ENCODE measurements around the gene XRCC4. TPM values are rescaled to one million over a fixed set of nuclear protein-coding genes. Genes with fewer than 3 reads are reported as not detected.

XRCC4 gene
- polyA plus RNA-seq, 1 of the 3 experiments (the other 2 are of a cell fraction): 1.8 TPM

GRCh38 chr5:83322273-83322924, 245.1 kb downstream of the XRCC4 start (continued):
- no peak for TF ChIP-seq REST (IDR thresholded peaks at IDR 0.05; ENCODE audit: low read depth, low read length)
- no peak for TF ChIP-seq GATA2 (CRISPR knock-in tag; IDR thresholded peaks at IDR 0.05)
- TF ChIP-seq MEF2A (IDR thresholded peaks at IDR 0.05; ENCODE audit: borderline replicate concordance, low read depth): no peak
- TF ChIP-seq EP300 (IDR thresholded peaks at IDR 0.05; ENCODE audit: borderline replicate concordance in 1 of 2, low read depth in 1 of 2, low read length in 1 of 2): peak; percentile 7 to 90; a peak in 3 of 4 replicates
- TF ChIP-seq TEAD4 (IDR thresholded peaks at IDR 0.05; ENCODE audit: borderline replicate concordance, insufficient read depth): peak; percentile 77
- TF ChIP-seq RAD21 (IDR thresholded peaks at IDR 0.05; ENCODE audit: low read length): no peak
- TF ChIP-seq FOXM1 (IDR thresholded peaks at IDR 0.05; ENCODE audit: low read depth): no peak
- no peak for TF ChIP-seq SMC3 (IDR thresholded peaks at IDR 0.05; ENCODE audit: low read depth, low read length)
- TF ChIP-seq MXI1 (IDR thresholded peaks at IDR 0.05; ENCODE audit: low read depth, low read length): no peak
- TF ChIP-seq CTCF (IDR thresholded peaks at IDR 0.05): no peak
- 0 out of 2 replicates have a peak, but pooled peaks have one; percentile 16 for TF ChIP-seq POLR2AphosphoS5 (IDR thresholded peaks at IDR 0.05; ENCODE audit: low read depth, low read length)
- no peak for TF ChIP-seq EZH2phosphoT487 (IDR thresholded peaks at IDR 0.05; ENCODE audit: borderline replicate concordance, low read depth)
- no peak for TF ChIP-seq GABPA (IDR thresholded peaks at IDR 0.05; ENCODE audit: low read depth)
- TF ChIP-seq IRF3 (IDR thresholded peaks at IDR 0.05; ENCODE audit: low read depth, low read length): no peak
- no peak for TF ChIP-seq YY1 (IDR thresholded peaks at IDR 0.05; ENCODE audit: low read depth)
- no peak for TF ChIP-seq RXRA (IDR thresholded peaks at IDR 0.05; ENCODE audit: borderline replicate concordance, low read depth)
- TF ChIP-seq FOSL2 (IDR thresholded peaks at IDR 0.05; ENCODE audit: borderline replicate concordance, low read depth): peak; percentile 26; the same call in 1 of the 2 replicates
- TF ChIP-seq TAF1 (IDR thresholded peaks at IDR 0.05; ENCODE audit: borderline replicate concordance, low read depth, low read length): peak; percentile 39; the same call in 1 of the 2 replicates
